ENCODE results near the gene MUSK.

The MUSK gene

DNA sequence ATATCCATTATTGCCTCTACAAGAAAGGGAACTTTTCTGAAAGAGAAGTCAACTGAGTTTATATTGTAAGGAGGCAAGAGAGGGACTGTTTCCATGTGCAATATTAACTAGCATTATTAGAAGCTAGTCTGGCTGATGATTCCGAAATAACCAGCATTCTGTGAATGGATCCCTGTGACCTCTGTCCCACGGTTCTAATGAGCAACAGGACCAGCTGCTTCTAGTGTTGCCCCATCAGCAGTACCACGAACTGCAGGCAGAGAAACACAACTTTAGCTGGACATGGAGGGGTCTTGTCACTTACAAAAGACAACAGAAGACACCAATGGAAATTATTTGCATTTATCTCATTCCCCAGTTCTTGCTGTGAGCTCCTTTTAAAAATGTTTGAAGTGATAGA, 95.4 kb downstream of the MUSK start:
- Histone ChIP-seq H3K9me2 (replicated peaks; ENCODE audit: insufficient read depth, low read length) (no peaks in the 10 kb centered on the region), H3K4me2 (ENCODE audit: low read depth, low read length, poor library complexity, severe bottlenecking) (no peak overlapping the region), H3K79me2 (ENCODE audit: insufficient read depth, low read length) (no peaks in the 10 kb centered on the region), H4K20me1 (ENCODE audit: low read depth, low read length) (no peaks in the 10 kb centered on the region), H3K36me3 (ENCODE audit: low read length) (no peaks in the 10 kb centered on the region), H2AFZ (ENCODE audit: low read depth, low read length, severe bottlenecking) (no peak overlapping the region), H3K27me3 (ENCODE audit: low read length) (no peaks in the 10 kb centered on the region), H3F3A (ENCODE audit: insufficient read depth) (no peaks in the 10 kb centered on the region), H3K9ac (ENCODE audit: low read length) (no peak overlapping the region), H3K4me3 (ENCODE audit: insufficient read depth, low read length, poor library complexity, severe bottlenecking) (no peak overlapping the region), H3K27ac (ENCODE audit: low read depth, low read length) (no peak overlapping the region), H3K9me3 (ENCODE audit: insufficient read depth, low read length) (no peaks in the 10 kb centered on the region)
- no peak for TF ChIP-seq EZH2phosphoT487 (conservative IDR thresholded peaks at IDR 0.05; ENCODE audit: low read length)
- TF ChIP-seq, protein P1, sequence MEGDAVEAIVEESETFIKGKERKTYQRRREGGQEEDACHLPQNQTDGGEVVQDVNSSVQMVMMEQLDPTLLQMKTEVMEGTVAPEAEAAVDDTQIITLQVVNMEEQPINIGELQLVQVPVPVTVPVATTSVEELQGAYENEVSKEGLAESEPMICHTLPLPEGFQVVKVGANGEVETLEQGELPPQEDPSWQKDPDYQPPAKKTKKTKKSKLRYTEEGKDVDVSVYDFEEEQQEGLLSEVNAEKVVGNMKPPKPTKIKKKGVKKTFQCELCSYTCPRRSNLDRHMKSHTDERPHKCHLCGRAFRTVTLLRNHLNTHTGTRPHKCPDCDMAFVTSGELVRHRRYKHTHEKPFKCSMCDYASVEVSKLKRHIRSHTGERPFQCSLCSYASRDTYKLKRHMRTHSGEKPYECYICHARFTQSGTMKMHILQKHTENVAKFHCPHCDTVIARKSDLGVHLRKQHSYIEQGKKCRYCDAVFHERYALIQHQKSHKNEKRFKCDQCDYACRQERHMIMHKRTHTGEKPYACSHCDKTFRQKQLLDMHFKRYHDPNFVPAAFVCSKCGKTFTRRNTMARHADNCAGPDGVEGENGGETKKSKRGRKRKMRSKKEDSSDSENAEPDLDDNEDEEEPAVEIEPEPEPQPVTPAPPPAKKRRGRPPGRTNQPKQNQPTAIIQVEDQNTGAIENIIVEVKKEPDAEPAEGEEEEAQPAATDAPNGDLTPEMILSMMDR (IDR thresholded peaks at IDR 0.05; ENCODE audit: insufficient read depth, low read length, poor library complexity, severe bottlenecking): no peak

DNA sequence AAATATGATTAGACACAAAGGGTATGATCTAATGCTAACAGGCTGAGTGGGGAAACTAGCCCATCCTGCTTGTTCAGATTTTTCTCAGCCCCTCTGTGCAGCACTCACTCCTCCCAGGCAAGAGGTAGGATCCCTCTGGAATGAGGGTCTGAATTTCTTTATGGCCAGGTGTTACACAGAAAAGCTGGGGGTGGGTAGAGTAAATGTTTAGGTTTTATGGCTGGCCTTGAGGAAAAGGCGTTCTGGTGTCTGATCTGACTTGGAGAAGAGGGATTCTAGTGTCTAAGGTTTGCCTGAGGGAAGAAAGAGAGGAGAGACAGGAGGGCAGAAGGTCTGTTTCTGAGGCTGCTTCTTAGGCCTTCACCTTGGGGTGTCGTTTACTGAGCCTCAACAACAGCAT, 97.3 kb downstream of the MUSK start:
- TF ChIP-seq, protein P1 (IDR thresholded peaks at IDR 0.05; ENCODE audit: insufficient read depth, low read length, poor library complexity, severe bottlenecking): no peak
- TF ChIP-seq EZH2phosphoT487 (conservative IDR thresholded peaks at IDR 0.05; ENCODE audit: low read length): no peak
- Histone ChIP-seq H3K36me3 (ENCODE audit: low read length) (no peaks in the 10 kb centered on the region), H3K9me3 (ENCODE audit: insufficient read depth, low read length) (no peaks in the 10 kb centered on the region), H3F3A (ENCODE audit: insufficient read depth) (no peaks in the 10 kb centered on the region), H3K9me2 (replicated peaks; ENCODE audit: insufficient read depth, low read length) (no peaks in the 10 kb centered on the region), H2AFZ (ENCODE audit: low read depth, low read length, severe bottlenecking) (no peak overlapping the region), H3K27me3 (ENCODE audit: low read length) (no peaks in the 10 kb centered on the region), H3K79me2 (ENCODE audit: insufficient read depth, low read length) (no peaks in the 10 kb centered on the region), H3K4me3 (ENCODE audit: insufficient read depth, low read length, poor library complexity, severe bottlenecking) (no peak overlapping the region), H4K20me1 (ENCODE audit: low read depth, low read length) (no peaks in the 10 kb centered on the region), H3K27ac (ENCODE audit: low read depth, low read length) (no peak overlapping the region), H3K9ac (ENCODE audit: low read length) (no peak overlapping the region), H3K4me2 (ENCODE audit: low read depth, low read length, poor library complexity, severe bottlenecking) (no peak overlapping the region)

GRCh38 chr9:110767559-110768063, 99.0 kb downstream of the MUSK start:
- H4K20me1 ChIP-seq (ENCODE audit: low read depth, low read length): no peaks in the 10 kb centered on the region
- no peaks in the 10 kb centered on the region for H3F3A ChIP-seq (ENCODE audit: insufficient read depth)
- H3K79me2 ChIP-seq (ENCODE audit: insufficient read depth, low read length): no peaks in the 10 kb centered on the region
- H2AFZ ChIP-seq (ENCODE audit: low read depth, low read length, severe bottlenecking): no peak overlapping the region
- TF ChIP-seq, protein P1 (IDR thresholded peaks at IDR 0.05; ENCODE audit: insufficient read depth, low read length, poor library complexity, severe bottlenecking): no peak
- TF ChIP-seq EZH2phosphoT487 (conservative IDR thresholded peaks at IDR 0.05; ENCODE audit: low read length): no peak
- no peak overlapping the region for H3K4me2 ChIP-seq (ENCODE audit: low read depth, low read length, poor library complexity, severe bottlenecking)
- no peaks in the 10 kb centered on the region for H3K9me2 ChIP-seq (replicated peaks; ENCODE audit: insufficient read depth, low read length)
- H3K9ac ChIP-seq (ENCODE audit: low read length): no peak overlapping the region
- no peak overlapping the region for H3K4me3 ChIP-seq (ENCODE audit: insufficient read depth, low read length, poor library complexity, severe bottlenecking)
- H3K9me3 ChIP-seq (ENCODE audit: insufficient read depth, low read length): no peaks in the 10 kb centered on the region
- H3K36me3 ChIP-seq (ENCODE audit: low read length): no peaks in the 10 kb centered on the region
- H3K27me3 ChIP-seq (ENCODE audit: low read length): no peaks in the 10 kb centered on the region
- H3K27ac ChIP-seq (ENCODE audit: low read depth, low read length): no peak overlapping the region

All from SU-DHL-6 (cell line).